Measurements from ENCODE around the gene AMZ1. TPM values are rescaled to one million over a fixed set of nuclear protein-coding genes. Genes with fewer than 3 reads are reported as not detected.

Gene AMZ1
- total RNA-seq, 1 donor from 2014 or later, result 0.35 TPM

- no peak for DNase-seq (ENCODE audit: low spot score)
Observed at GRCh38 chr7:2651336-2651735, 36.7 kb upstream of the AMZ1 start.

- no peak for DNase-seq (ENCODE audit: low spot score)
Observed at GRCh38 chr7:2651847-2652735, 35.9 kb upstream of the AMZ1 start.

GRCh38 chr7:2652736-2653060 is 35.3 kb upstream of the AMZ1 start:
- DNase-seq (ENCODE audit: low spot score), result no peak

GRCh38 chr7:2654059-2654458 is 33.9 kb upstream of the AMZ1 start:
- no peak for DNase-seq (ENCODE audit: low spot score)

GRCh38 chr7:2655870-2656614 is 32.0 kb upstream of the AMZ1 start:
- no peak for DNase-seq (ENCODE audit: low spot score)

GRCh38 chr7:2657208-2657607 is 30.8 kb upstream of the AMZ1 start:
- no peak for DNase-seq (ENCODE audit: low spot score)

GRCh38 chr7:2657920-2658671 is 29.9 kb upstream of the AMZ1 start:
- no peak for DNase-seq (ENCODE audit: low spot score)

GRCh38 chr7:2658941-2659340 is 29.1 kb upstream of the AMZ1 start:
- DNase-seq (ENCODE audit: low spot score), result no peak

GRCh38 chr7:2659556-2660358 is 28.2 kb upstream of the AMZ1 start:
- DNase-seq (ENCODE audit: low spot score), result no peak

- DNase-seq (ENCODE audit: low spot score), result no peak
Observed at GRCh38 chr7:2660359-2661095, 27.5 kb upstream of the AMZ1 start.

- no peak for DNase-seq (ENCODE audit: low spot score)
Observed at GRCh38 chr7:2661096-2661449, 26.9 kb upstream of the AMZ1 start.

GRCh38 chr7:2661602-2662272 is 26.3 kb upstream of the AMZ1 start:
- DNase-seq (ENCODE audit: low spot score), result no peak

- DNase-seq (ENCODE audit: low spot score), result no peak
Observed at GRCh38 chr7:2662273-2663120, 25.5 kb upstream of the AMZ1 start.

- no peak for DNase-seq (ENCODE audit: low spot score)
Observed at GRCh38 chr7:2663121-2663886, 24.7 kb upstream of the AMZ1 start.

- DNase-seq (ENCODE audit: low spot score), result no peak
Observed at GRCh38 chr7:2663960-2664359, 24.0 kb upstream of the AMZ1 start.

GRCh38 chr7:2665359-2665791 is 22.6 kb upstream of the AMZ1 start:
- no peak for DNase-seq (ENCODE audit: low spot score)

- DNase-seq (ENCODE audit: low spot score), result no peak
Observed at GRCh38 chr7:2666155-2666554, 21.8 kb upstream of the AMZ1 start.

- DNase-seq (ENCODE audit: low spot score), result no peak
Observed at GRCh38 chr7:2666588-2667250, 21.3 kb upstream of the AMZ1 start.

Data from mucosa of gallbladder (tissue), 1 donor.